Measurements from ENCODE around the gene PLCH2. TPM values are rescaled to one million over a fixed set of nuclear protein-coding genes. Genes with fewer than 3 reads are reported as not detected.

PLCH2 gene
- polyA plus RNA-seq, 1 donor from 2014 or later, result 5.7 TPM

DNA sequence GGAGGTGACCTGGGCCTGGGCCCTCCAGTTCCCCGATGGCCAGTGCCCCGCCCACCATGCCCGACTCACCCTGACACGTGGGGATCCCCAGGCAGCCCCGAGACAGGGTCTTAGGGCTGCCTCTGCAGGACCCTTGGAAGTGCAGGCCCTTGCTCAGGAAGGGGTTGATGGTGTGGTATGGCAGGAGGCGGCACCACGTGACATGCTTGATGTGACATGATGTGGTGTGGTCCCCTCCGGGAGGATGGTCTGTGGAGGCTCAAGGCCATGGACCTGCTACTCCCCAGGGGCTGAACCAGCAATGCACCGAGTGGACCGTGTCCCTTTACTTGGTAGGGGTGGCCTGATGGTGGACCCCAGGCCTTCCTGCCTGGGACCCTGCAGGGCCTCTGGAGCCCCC, 21.9 kb upstream of the PLCH2 start:
- Histone ChIP-seq H3F3A (ENCODE audit: insufficient read depth, low read length, poor library complexity, severe bottlenecking) (no peaks in the 10 kb centered on the region), H3K27ac (ENCODE audit: low read length) (no peak overlapping the region), H3K36me3 (ENCODE audit: insufficient read depth, low read length) (no peaks in the 10 kb centered on the region), H3K27me3 (ENCODE audit: insufficient read depth, low read depth, low read length) (no peaks in the 10 kb centered on the region), H4K20me1 (ENCODE audit: insufficient read depth) (no peaks in the 10 kb centered on the region), H3K9me3 (ENCODE audit: low read length) (no peaks in the 10 kb centered on the region), H3K79me2 (replicated peaks; ENCODE audit: insufficient read depth, low read length) (no peaks in the 10 kb centered on the region), H3K9ac (ENCODE audit: low read length) (no peak overlapping the region), H2AFZ (ENCODE audit: low read depth, low read length) (no peak overlapping the region), H3K4me3 (ENCODE audit: low read length) (no peak overlapping the region), H3K4me2 (ENCODE audit: low read length) (no peak overlapping the region), H3K9me2 (ENCODE audit: insufficient read depth, low read length) (no peaks in the 10 kb centered on the region)
- TF ChIP-seq, protein P1, sequence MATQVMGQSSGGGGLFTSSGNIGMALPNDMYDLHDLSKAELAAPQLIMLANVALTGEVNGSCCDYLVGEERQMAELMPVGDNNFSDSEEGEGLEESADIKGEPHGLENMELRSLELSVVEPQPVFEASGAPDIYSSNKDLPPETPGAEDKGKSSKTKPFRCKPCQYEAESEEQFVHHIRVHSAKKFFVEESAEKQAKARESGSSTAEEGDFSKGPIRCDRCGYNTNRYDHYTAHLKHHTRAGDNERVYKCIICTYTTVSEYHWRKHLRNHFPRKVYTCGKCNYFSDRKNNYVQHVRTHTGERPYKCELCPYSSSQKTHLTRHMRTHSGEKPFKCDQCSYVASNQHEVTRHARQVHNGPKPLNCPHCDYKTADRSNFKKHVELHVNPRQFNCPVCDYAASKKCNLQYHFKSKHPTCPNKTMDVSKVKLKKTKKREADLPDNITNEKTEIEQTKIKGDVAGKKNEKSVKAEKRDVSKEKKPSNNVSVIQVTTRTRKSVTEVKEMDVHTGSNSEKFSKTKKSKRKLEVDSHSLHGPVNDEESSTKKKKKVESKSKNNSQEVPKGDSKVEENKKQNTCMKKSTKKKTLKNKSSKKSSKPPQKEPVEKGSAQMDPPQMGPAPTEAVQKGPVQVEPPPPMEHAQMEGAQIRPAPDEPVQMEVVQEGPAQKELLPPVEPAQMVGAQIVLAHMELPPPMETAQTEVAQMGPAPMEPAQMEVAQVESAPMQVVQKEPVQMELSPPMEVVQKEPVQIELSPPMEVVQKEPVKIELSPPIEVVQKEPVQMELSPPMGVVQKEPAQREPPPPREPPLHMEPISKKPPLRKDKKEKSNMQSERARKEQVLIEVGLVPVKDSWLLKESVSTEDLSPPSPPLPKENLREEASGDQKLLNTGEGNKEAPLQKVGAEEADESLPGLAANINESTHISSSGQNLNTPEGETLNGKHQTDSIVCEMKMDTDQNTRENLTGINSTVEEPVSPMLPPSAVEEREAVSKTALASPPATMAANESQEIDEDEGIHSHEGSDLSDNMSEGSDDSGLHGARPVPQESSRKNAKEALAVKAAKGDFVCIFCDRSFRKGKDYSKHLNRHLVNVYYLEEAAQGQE (IDR thresholded peaks at IDR 0.05; ENCODE audit: borderline replicate concordance), result no peak
- TF ChIP-seq TAF1 (IDR thresholded peaks at IDR 0.05; ENCODE audit: low read depth) (no peak), SMC3 (conservative IDR thresholded peaks at IDR 0.05; ENCODE audit: poor library complexity) (no peak), EP300 (conservative IDR thresholded peaks at IDR 0.05; ENCODE audit: poor library complexity, severe bottlenecking) (no peak), EZH2 (IDR thresholded peaks at IDR 0.05; ENCODE audit: borderline replicate concordance, insufficient read depth, low read length, poor library complexity, severe bottlenecking) (no peak), MXI1 (conservative IDR thresholded peaks at IDR 0.05; ENCODE audit: poor library complexity, severe bottlenecking) (no peak), POLR2AphosphoS5 (IDR thresholded peaks at IDR 0.05) (no peak)

DNA sequence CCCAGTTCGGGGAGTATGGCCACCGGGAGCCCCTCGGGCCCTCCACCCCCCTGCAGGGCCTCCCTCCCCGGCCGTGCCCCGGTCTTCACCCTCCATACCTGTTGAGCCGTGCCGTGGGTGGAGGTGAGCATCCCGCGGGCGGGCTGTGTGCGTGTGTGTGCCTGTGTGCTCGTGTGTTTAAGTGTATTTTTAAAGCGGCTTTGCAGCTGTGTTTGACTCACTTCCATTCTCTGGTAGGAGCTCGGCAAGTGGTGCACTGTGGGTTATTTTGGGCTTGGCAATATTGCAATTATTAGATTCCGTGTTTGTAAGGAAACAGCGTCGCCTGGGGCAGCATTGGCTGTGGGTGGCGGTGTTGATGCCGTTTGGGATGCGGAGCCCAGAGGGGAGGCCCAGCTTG, 20.3 kb upstream of the PLCH2 start:
- Histone ChIP-seq H3K9me2 (ENCODE audit: insufficient read depth, low read length) (no peaks in the 10 kb centered on the region), H3K79me2 (replicated peaks; ENCODE audit: insufficient read depth, low read length) (no peaks in the 10 kb centered on the region), H3K27me3 (ENCODE audit: insufficient read depth, low read depth, low read length) (no peaks in the 10 kb centered on the region), H3F3A (ENCODE audit: insufficient read depth, low read length, poor library complexity, severe bottlenecking) (no peaks in the 10 kb centered on the region), H3K36me3 (ENCODE audit: insufficient read depth, low read length) (no peaks in the 10 kb centered on the region), H3K9ac (ENCODE audit: low read length) (no peak overlapping the region), H3K9me3 (ENCODE audit: low read length) (no peaks in the 10 kb centered on the region), H3K4me2 (ENCODE audit: low read length) (no peak overlapping the region), H3K4me3 (ENCODE audit: low read length) (no peak overlapping the region), H4K20me1 (ENCODE audit: insufficient read depth) (no peaks in the 10 kb centered on the region), H3K27ac (ENCODE audit: low read length) (no peak overlapping the region), H2AFZ (ENCODE audit: low read depth, low read length) (no peak overlapping the region)
- TF ChIP-seq, protein P1 (IDR thresholded peaks at IDR 0.05; ENCODE audit: borderline replicate concordance), result no peak
- TF ChIP-seq TAF1 (IDR thresholded peaks at IDR 0.05; ENCODE audit: low read depth) (no peak), POLR2AphosphoS5 (IDR thresholded peaks at IDR 0.05) (no peak), RAD21 (conservative IDR thresholded peaks at IDR 0.05) (no peak), SMC3 (conservative IDR thresholded peaks at IDR 0.05; ENCODE audit: poor library complexity) (no peak), EZH2 (IDR thresholded peaks at IDR 0.05; ENCODE audit: borderline replicate concordance, insufficient read depth, low read length, poor library complexity, severe bottlenecking) (no peak), EP300 (conservative IDR thresholded peaks at IDR 0.05; ENCODE audit: poor library complexity, severe bottlenecking) (no peak), MXI1 (conservative IDR thresholded peaks at IDR 0.05; ENCODE audit: poor library complexity, severe bottlenecking) (no peak)
- TF ChIP-seq, protein P2, sequence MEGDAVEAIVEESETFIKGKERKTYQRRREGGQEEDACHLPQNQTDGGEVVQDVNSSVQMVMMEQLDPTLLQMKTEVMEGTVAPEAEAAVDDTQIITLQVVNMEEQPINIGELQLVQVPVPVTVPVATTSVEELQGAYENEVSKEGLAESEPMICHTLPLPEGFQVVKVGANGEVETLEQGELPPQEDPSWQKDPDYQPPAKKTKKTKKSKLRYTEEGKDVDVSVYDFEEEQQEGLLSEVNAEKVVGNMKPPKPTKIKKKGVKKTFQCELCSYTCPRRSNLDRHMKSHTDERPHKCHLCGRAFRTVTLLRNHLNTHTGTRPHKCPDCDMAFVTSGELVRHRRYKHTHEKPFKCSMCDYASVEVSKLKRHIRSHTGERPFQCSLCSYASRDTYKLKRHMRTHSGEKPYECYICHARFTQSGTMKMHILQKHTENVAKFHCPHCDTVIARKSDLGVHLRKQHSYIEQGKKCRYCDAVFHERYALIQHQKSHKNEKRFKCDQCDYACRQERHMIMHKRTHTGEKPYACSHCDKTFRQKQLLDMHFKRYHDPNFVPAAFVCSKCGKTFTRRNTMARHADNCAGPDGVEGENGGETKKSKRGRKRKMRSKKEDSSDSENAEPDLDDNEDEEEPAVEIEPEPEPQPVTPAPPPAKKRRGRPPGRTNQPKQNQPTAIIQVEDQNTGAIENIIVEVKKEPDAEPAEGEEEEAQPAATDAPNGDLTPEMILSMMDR (IDR thresholded peaks at IDR 0.05; ENCODE audit: poor library complexity, severe bottlenecking), result no peak
